ENCODE data around the gene COL5A1.

DNA sequence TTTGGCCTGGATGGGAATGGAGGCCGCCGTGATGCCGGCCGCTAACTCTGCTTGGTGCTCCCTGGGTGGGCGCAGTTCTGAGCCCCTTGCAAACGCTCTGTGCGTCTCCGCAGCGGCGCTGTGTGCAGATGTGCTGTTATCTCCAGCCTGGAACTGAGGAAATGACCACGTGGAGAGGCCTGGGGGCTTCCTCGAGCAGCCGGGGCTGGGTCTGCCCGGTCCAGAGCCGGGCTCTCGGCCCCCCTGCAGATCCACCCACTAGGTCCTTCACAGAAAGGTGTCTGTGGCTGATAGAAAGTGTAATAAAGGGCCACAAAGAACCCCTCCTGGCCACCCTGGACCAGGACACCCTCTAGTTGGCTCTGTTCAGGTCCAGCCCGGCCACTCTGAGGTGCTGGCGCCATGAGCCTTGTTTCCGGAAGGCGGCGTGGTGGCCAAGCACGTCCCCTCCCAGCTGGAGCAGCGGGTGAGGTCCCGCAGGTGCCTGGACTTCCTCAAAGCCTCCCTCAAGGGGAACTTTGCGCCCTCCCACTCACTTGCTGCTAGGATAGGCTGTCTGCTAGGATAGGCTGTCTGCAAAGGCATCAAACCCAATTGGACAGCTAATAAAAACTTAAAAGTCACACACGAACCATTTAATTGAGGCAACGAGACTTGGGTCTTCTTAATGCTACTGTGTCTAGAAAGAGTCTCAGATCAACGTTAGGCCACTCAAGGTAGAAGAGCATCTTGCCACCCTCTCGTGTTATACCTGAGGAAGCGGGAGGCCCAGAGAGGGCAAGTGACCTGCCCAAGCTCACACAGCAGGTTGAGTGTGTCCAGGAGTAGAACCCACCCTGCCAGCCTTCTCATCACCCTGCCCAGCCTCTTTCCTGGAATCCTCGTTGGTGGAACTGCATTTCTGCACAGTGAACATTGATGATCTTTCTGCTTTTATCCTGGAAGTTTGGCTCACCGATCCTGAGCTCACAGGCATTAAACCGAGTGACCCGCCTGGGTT lies 129.7 kb downstream of the COL5A1 start:
- TF ChIP-seq, protein P1, sequence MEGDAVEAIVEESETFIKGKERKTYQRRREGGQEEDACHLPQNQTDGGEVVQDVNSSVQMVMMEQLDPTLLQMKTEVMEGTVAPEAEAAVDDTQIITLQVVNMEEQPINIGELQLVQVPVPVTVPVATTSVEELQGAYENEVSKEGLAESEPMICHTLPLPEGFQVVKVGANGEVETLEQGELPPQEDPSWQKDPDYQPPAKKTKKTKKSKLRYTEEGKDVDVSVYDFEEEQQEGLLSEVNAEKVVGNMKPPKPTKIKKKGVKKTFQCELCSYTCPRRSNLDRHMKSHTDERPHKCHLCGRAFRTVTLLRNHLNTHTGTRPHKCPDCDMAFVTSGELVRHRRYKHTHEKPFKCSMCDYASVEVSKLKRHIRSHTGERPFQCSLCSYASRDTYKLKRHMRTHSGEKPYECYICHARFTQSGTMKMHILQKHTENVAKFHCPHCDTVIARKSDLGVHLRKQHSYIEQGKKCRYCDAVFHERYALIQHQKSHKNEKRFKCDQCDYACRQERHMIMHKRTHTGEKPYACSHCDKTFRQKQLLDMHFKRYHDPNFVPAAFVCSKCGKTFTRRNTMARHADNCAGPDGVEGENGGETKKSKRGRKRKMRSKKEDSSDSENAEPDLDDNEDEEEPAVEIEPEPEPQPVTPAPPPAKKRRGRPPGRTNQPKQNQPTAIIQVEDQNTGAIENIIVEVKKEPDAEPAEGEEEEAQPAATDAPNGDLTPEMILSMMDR (IDR thresholded peaks at IDR 0.05) = peak in 2 of 12 donors; percentile 6 to 13
- TF ChIP-seq POLR2A (IDR thresholded peaks at IDR 0.05) = no peak

Measured in heart left ventricle (tissue), 13 donors.